WTC11 (cell line): ENCODE data around the gene SLC16A9. TPM values are rescaled to one million over a fixed set of nuclear protein-coding genes. Genes with fewer than 3 reads are reported as not detected.

ENCODE experiments used
- ATAC-seq: fragments of 200-7000 bp; cut with Tn5 transposase; 2 replicates; pipeline ENCODE4 v1.10.0; 2021; ENCODE audit warnings: mild to moderate bottlenecking, moderate library complexity
- CTCF ChIA-PET: fragments of 300-600 bp; sonication (Branson Sonifier 250); formaldehyde crosslinking; loops from one replicate; lab custom pipeline; 2021; ENCODE audit warnings: antibody characterized with exemption; lab: Charles Lee
- POLR2A ChIA-PET: fragments of 350-600 bp; sonication (Branson Sonifier 250); formaldehyde crosslinking; loops from one replicate; lab custom pipeline; 2021; ENCODE audit warnings: antibody characterized with exemption; lab: Charles Lee
- DNase-seq: peaks from one replicate; pipeline ENCODE4 v3.0.0; 2021; ENCODE audit warnings: low spot score
- H3K27ac Mint-ChIP-seq: 2 replicates; pipeline ENCODE4 v1.8.0; 2021; ENCODE audit warnings: mixed read lengths
- H3K27me3 Mint-ChIP-seq: 2 replicates; pipeline ENCODE4 v1.8.0; 2021; ENCODE audit warnings: low read depth, mild to moderate bottlenecking, moderate library complexity, mixed read lengths
- H3K36me3 Mint-ChIP-seq: 2 replicates; pipeline ENCODE4 v1.8.0; 2021; ENCODE audit warnings: mixed read lengths
- H3K4me1 Mint-ChIP-seq: 2 replicates; pipeline ENCODE4 v1.8.0; 2022; ENCODE audit warnings: mixed read lengths
- H3K4me3 Mint-ChIP-seq: 2 replicates; pipeline ENCODE4 v1.8.0; 2021; ENCODE audit warnings: mild to moderate bottlenecking, moderate library complexity, mixed read lengths
- H3K9me3 Mint-ChIP-seq: 2 replicates; pipeline ENCODE4 v1.8.0; 2021; ENCODE audit warnings: mixed read lengths
- ATF3 ChIP-seq: sonication (generic); formaldehyde crosslinking; conservative IDR thresholded peaks from 2 replicates; pipeline ENCODE4 v1.8.1; 2022; ENCODE audit warnings: mild to moderate bottlenecking, missing genetic modification reagents
- ETV6 ChIP-seq: sonication (generic); formaldehyde crosslinking; IDR thresholded peaks from 2 replicates; pipeline ENCODE4 v1.8.1; 2022; ENCODE audit warnings: mild to moderate bottlenecking, missing genetic modification reagents
- FOXJ3 ChIP-seq: sonication (generic); formaldehyde crosslinking; IDR thresholded peaks from 2 replicates; pipeline ENCODE4 v1.9.0; 2021; ENCODE audit warnings: missing genetic modification reagents, mild to moderate bottlenecking, borderline replicate concordance
- HMGA2 ChIP-seq: fragments of 250-450 bp; sonication (Bioruptor Pico); IDR thresholded peaks from 2 replicates; pipeline ENCODE4 v1.4.0; 2021; ENCODE audit warnings: mild to moderate bottlenecking, moderate library complexity
- JUN ChIP-seq: sonication (generic); formaldehyde crosslinking; IDR thresholded peaks from 2 replicates; pipeline ENCODE4 v1.8.0; 2023; ENCODE audit warnings: mild to moderate bottlenecking, missing genetic modification reagents
- MYBL2 ChIP-seq: sonication (generic); formaldehyde crosslinking; IDR thresholded peaks from 2 replicates; pipeline ENCODE4 v1.8.1; 2023; ENCODE audit warnings: mild to moderate bottlenecking, moderate library complexity, missing genetic modification reagents
- NR1H2 ChIP-seq: sonication (generic); formaldehyde crosslinking; IDR thresholded peaks from 2 replicates; pipeline ENCODE4 v1.9.0; 2021; ENCODE audit warnings: mild to moderate bottlenecking, moderate library complexity, missing genetic modification reagents
- NR2C2 ChIP-seq: sonication (generic); formaldehyde crosslinking; IDR thresholded peaks from 2 replicates; pipeline ENCODE4 v1.8.0; 2022; ENCODE audit warnings: mild to moderate bottlenecking, missing genetic modification reagents
- PRDM15 ChIP-seq: sonication (generic); formaldehyde crosslinking; IDR thresholded peaks from 2 replicates; pipeline ENCODE4 v1.8.0; 2022; ENCODE audit warnings: missing genetic modification reagents
- RORB ChIP-seq: fragments of 250-450 bp; sonication (Bioruptor Pico); IDR thresholded peaks from 2 replicates; pipeline ENCODE4 v1.9.0; 2021; ENCODE audit warnings: mild to moderate bottlenecking
- SOX15 ChIP-seq: fragments of 250-450 bp; sonication (Bioruptor Pico); IDR thresholded peaks from 2 replicates; pipeline ENCODE4 v1.9.0; 2021; ENCODE audit warnings: mild to moderate bottlenecking
- TCF7 ChIP-seq: sonication (generic); formaldehyde crosslinking; IDR thresholded peaks from 2 replicates; pipeline ENCODE4 v1.8.0; 2022; ENCODE audit warnings: mild to moderate bottlenecking, low read depth, missing genetic modification reagents, moderate library complexity
- TEAD4 ChIP-seq: sonication (generic); formaldehyde crosslinking; IDR thresholded peaks from 2 replicates; pipeline ENCODE4 v1.8.0; 2022; ENCODE audit warnings: mild to moderate bottlenecking, missing genetic modification reagents
- ZBTB43 ChIP-seq: sonication (generic); formaldehyde crosslinking; IDR thresholded peaks from 2 replicates; pipeline ENCODE4 v1.8.1; 2023; ENCODE audit warnings: mild to moderate bottlenecking, missing genetic modification reagents
- ZNF121 ChIP-seq: sonication (generic); formaldehyde crosslinking; IDR thresholded peaks from 2 replicates; pipeline ENCODE4 v1.8.0; 2023; ENCODE audit warnings: missing genetic modification reagents
- ZNF219 ChIP-seq: sonication (generic); formaldehyde crosslinking; IDR thresholded peaks from 2 replicates; pipeline ENCODE4 v1.8.0; 2023; ENCODE audit warnings: missing genetic modification reagents, mild to moderate bottlenecking, borderline replicate concordance
- ZNF263 ChIP-seq: sonication (generic); formaldehyde crosslinking; IDR thresholded peaks from 2 replicates; pipeline ENCODE4 v1.8.1; 2022; ENCODE audit warnings: low read depth, mild to moderate bottlenecking, moderate library complexity, missing genetic modification reagents
- ZNF396 ChIP-seq: fragments of 250-450 bp; sonication (Bioruptor Pico); IDR thresholded peaks from 2 replicates; pipeline ENCODE4 v1.8.0; 2021; ENCODE audit warnings: mild to moderate bottlenecking, moderate library complexity, borderline replicate concordance
- ZNF416 ChIP-seq: fragments of 250-450 bp; sonication (Bioruptor Pico); IDR thresholded peaks from 2 replicates; pipeline ENCODE4 v1.9.0; 2021; ENCODE audit warnings: mild to moderate bottlenecking, inconsistent platforms
- ZNF423 ChIP-seq: fragments of 250-450 bp; sonication (Bioruptor Pico); IDR thresholded peaks from 2 replicates; pipeline ENCODE4 v2.1.2; 2022; ENCODE audit warnings: mild to moderate bottlenecking, moderate library complexity
- total RNA-seq: library from RNA; stranded (reverse); gene quantifications from 3 replicates; pipeline ENCODE4 v1.2.3, GENCODE V29; 2021
- TF ChIP-seq, protein P1 (sequence below): sonication (generic); formaldehyde crosslinking; IDR thresholded peaks from 2 replicates; pipeline ENCODE4 v1.8.0; 2023; ENCODE audit warnings: missing genetic modification reagents
- TF ChIP-seq, protein P2 (sequence below): fragments of 200-600 bp; IDR thresholded peaks from 2 replicates; pipeline ENCODE4 v1.8.0; 2022; ENCODE audit warnings: antibody characterized with exemption

SLC16A9 gene
- total RNA-seq, 1 experiment from 2014 or later = 4.0 TPM

DNA sequence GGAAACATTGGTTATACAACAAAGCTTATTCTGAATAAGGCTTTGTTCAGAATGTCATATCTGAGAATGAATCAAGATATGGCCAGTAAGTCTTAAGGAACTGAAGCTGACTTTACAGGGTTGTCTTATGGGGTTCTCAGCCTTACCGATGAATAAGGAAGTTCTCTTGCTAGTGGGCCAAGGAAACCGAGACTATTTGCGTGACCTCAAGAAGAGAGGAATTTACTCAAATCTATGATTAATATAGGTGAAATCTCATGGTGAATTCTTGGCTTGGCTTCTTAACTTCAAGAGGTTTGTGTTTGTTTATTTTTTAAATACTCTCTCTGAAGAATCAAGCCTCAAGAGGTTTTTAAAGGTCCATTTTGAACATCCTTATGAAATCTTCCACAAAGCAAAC is 48.3 kb upstream of the SLC16A9 start:
- CTCF ChIA-PET = no interaction called here

DNA sequence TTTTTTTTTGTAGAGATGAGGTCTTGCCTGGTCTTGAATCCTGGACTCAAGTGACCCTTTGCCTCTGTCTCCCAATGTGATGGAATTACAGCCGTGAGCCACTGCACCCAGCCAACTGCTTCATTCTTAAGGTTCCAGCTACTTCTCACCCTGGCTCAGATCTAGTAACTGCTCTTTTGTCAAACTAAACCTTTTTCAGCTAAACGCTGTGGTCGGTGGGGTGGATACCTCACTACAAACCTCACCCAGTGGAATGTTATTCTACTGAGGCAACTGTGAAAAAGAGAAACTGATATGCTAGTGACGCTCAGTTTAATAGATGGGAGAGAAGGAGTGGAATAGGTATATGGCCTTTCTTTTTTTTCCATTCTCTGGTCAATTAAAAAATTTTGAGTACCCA is 45.3 kb upstream of the SLC16A9 start:
- Mint-ChIP-seq H3K36me3 (no peaks in the 10 kb centered on the region), H3K9me3 (peaks cover 6% of the 10 kb centered on the region), H3K4me3 (no peak overlapping the region), H3K4me1 (peaks cover 6% of the 10 kb centered on the region), H3K27ac (no peak overlapping the region), H3K27me3 (no peaks in the 10 kb centered on the region; the same call in 1 of the 2 replicates)
- DNase-seq (no peak), ATAC-seq (no peak)
- TF ChIP-seq TEAD4 (no peak), NR1H2 (CRISPR knock-in tag) (no peak), ZNF263 (CRISPR knock-in tag) (no peak), ATF3 (CRISPR knock-in tag) (no peak)
- CTCF ChIA-PET = no interaction called here
- POLR2A ChIA-PET = interaction anchor here (0.6 kb wide), 1 partner anchor 249 kb away, joined by 3 read pairs; no protein-coding TSS in a partner anchor

More for the DNA sequence above, 48.3 kb upstream of the SLC16A9 start:
- Mint-ChIP-seq H3K4me3 (no peak overlapping the region), H3K27me3 (no peaks in the 10 kb centered on the region; the same call in 1 of the 2 replicates), H3K9me3 (peaks cover 19% of the 10 kb centered on the region), H3K27ac (no peak overlapping the region), H3K36me3 (peaks cover 7% of the 10 kb centered on the region), H3K4me1 (peaks cover 14% of the 10 kb centered on the region)
- no peak for DNase-seq
- no peak for ATAC-seq
- no peak for TF ChIP-seq ETV6 (CRISPR knock-in tag)
- no peak for TF ChIP-seq FOXJ3 (CRISPR knock-in tag)
- TF ChIP-seq, protein P1, sequence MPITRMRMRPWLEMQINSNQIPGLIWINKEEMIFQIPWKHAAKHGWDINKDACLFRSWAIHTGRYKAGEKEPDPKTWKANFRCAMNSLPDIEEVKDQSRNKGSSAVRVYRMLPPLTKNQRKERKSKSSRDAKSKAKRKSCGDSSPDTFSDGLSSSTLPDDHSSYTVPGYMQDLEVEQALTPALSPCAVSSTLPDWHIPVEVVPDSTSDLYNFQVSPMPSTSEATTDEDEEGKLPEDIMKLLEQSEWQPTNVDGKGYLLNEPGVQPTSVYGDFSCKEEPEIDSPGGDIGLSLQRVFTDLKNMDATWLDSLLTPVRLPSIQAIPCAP (CRISPR knock-in tag) = no peak
- TF ChIP-seq, protein P2, sequence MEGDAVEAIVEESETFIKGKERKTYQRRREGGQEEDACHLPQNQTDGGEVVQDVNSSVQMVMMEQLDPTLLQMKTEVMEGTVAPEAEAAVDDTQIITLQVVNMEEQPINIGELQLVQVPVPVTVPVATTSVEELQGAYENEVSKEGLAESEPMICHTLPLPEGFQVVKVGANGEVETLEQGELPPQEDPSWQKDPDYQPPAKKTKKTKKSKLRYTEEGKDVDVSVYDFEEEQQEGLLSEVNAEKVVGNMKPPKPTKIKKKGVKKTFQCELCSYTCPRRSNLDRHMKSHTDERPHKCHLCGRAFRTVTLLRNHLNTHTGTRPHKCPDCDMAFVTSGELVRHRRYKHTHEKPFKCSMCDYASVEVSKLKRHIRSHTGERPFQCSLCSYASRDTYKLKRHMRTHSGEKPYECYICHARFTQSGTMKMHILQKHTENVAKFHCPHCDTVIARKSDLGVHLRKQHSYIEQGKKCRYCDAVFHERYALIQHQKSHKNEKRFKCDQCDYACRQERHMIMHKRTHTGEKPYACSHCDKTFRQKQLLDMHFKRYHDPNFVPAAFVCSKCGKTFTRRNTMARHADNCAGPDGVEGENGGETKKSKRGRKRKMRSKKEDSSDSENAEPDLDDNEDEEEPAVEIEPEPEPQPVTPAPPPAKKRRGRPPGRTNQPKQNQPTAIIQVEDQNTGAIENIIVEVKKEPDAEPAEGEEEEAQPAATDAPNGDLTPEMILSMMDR = no peak
- no peak for TF ChIP-seq PRDM15 (CRISPR knock-in tag)
- TF ChIP-seq HMGA2 (CRISPR knock-in tag) = no peak
- TF ChIP-seq ZBTB43 (CRISPR knock-in tag) = no peak
- no peak for TF ChIP-seq ZNF416 (CRISPR knock-in tag)
- no peak for TF ChIP-seq ZNF396 (CRISPR knock-in tag)
- no peak for TF ChIP-seq JUN
- no peak for TF ChIP-seq MYBL2 (CRISPR knock-in tag)
- no peak for TF ChIP-seq ZNF121
- TF ChIP-seq ZNF219 (CRISPR knock-in tag) = no peak
- no peak for TF ChIP-seq RORB
- no peak for TF ChIP-seq ZNF423 (CRISPR knock-in tag)
- no peak for TF ChIP-seq NR2C2 (CRISPR knock-in tag)
- no peak for TF ChIP-seq SOX15 (CRISPR knock-in tag)
- no peak for TF ChIP-seq TCF7 (CRISPR knock-in tag)
- POLR2A ChIA-PET = interaction anchor here (0.7 kb wide), 1 partner anchor 35 kb away, joined by 3 read pairs; no protein-coding TSS in a partner anchor
